ENCODE measurements around the gene HSD17B14. TPM values are rescaled to one million over a fixed set of nuclear protein-coding genes. Genes with fewer than 3 reads are reported as not detected.

Gene HSD17B14
- total RNA-seq, 4 donors from 2014 or later: 6.4 to 19.0 (median 13.8) TPM

DNA sequence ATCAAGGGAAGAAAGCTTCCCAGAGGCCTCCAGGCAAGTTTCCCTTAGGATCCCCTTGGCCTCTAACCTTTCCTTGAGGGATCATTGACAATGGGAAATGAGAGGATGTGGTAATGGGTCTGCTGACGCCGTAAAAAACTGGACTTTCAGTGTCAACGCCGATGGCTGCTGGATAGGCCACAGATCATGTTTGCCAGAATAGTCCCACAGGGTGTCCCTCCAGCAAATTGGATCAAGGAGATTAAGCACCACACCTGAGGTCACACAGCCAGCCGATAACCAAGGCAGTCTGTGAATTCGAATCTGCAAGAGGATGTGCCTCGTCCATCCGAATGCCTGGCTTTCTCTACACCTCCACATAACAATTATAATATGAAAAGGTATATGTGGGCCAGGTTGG, 43.0 kb downstream of the HSD17B14 start:
- TF ChIP-seq, protein P1, sequence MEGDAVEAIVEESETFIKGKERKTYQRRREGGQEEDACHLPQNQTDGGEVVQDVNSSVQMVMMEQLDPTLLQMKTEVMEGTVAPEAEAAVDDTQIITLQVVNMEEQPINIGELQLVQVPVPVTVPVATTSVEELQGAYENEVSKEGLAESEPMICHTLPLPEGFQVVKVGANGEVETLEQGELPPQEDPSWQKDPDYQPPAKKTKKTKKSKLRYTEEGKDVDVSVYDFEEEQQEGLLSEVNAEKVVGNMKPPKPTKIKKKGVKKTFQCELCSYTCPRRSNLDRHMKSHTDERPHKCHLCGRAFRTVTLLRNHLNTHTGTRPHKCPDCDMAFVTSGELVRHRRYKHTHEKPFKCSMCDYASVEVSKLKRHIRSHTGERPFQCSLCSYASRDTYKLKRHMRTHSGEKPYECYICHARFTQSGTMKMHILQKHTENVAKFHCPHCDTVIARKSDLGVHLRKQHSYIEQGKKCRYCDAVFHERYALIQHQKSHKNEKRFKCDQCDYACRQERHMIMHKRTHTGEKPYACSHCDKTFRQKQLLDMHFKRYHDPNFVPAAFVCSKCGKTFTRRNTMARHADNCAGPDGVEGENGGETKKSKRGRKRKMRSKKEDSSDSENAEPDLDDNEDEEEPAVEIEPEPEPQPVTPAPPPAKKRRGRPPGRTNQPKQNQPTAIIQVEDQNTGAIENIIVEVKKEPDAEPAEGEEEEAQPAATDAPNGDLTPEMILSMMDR (IDR thresholded peaks at IDR 0.05; ENCODE audit: low read depth): no peak

DNA sequence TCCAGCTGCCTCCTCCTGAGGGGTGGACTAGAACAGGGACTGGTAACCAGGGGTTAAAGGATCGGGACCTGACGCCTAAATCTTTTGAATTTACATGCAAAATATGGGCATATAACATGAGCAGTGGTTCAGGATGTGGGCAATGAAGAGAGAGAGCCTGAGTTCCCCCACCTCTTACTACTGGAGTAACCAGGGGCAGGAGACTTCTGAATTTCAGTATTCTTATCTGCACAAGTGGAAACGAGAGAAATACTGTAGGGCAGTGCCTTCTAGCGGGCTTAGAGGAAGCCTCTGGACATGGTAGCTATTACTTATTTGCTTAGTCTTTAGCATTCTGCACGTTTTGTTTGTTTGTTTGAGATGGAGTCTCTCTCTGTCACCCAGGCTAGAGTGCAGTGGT, 51.8 kb downstream of the HSD17B14 start:
- TF ChIP-seq, protein P1 (IDR thresholded peaks at IDR 0.05; ENCODE audit: low read depth): no peak

- TF ChIP-seq, protein P1 (IDR thresholded peaks at IDR 0.05; ENCODE audit: low read depth): no peak
Observed at GRCh38 chr19:48780631-48781391, 55.5 kb downstream of the HSD17B14 start.

GRCh38 chr19:48779636-48780035, 56.7 kb downstream of the HSD17B14 start:
- TF ChIP-seq, protein P1 (IDR thresholded peaks at IDR 0.05; ENCODE audit: low read depth): no peak

GRCh38 chr19:48777720-48778119, 58.6 kb downstream of the HSD17B14 start:
- TF ChIP-seq, protein P1 (IDR thresholded peaks at IDR 0.05; ENCODE audit: low read depth): no peak

DNA sequence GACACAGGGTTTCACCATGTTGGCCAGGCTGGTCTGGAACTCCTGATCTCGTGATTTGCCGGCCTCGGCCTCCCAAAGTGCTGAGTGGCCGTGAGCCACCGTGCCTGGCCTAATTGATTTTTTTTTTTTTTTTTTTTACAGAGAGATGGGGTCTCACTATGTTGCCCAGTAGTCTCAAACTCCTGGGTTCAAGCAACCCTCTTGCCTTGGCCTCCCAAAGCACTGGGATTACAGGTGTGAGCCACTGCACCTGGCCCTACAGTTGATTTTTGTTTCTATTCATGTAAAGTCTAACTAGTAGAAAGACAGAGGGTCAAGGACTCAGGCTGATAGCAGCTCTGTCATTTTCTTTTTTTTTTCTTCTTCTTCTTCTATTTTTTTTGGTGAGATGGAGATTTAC, 59.2 kb downstream of the HSD17B14 start:
- TF ChIP-seq, protein P1 (IDR thresholded peaks at IDR 0.05; ENCODE audit: low read depth): no peak

DNA sequence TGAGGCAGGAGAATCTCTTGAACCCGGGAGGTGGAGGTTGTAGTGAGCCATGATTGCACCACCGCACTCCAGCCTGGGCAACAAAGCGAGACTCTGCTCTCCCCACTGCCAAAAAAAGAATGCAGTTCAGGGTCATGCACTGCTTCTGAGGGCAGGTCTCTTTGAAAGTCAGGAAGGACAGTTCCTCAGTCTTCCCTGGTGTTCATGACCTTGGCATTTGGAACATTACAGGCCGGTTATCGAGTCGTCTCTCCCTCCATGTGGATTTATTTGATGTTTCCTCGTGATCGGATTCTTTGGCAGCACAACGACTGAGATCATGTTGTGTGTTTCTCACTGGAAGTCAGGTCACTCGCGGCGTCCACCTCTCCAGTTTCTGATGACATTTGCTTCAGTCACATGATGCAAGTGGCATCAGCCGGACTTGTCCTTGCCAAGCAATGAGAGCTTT, 63.8 kb downstream of the HSD17B14 start:
- TF ChIP-seq, protein P1 (IDR thresholded peaks at IDR 0.05; ENCODE audit: low read depth): no peak

Measured in subcutaneous adipose tissue (tissue), 4 donors.